OCI-LY7 (cell line): ENCODE measurements around the gene CEACAM6.

Experiments used
- CTCF ChIP-seq: fragments of 200-600 bp; sonication (generic); conservative IDR thresholded peaks from 2 replicates; pipeline ENCODE4 v1.5.1; 2014; ENCODE audit warnings: mild to moderate bottlenecking, antibody characterized with exemption, low read length, moderate library complexity, mixed read lengths
- EZH2phosphoT487 ChIP-seq: fragments of 200-600 bp; sonication (generic); IDR thresholded peaks from 2 replicates; pipeline ENCODE4 v1.6.1; 2018; ENCODE audit warnings: low read depth, borderline replicate concordance, mild to moderate bottlenecking, mixed run types, antibody characterized with exemption, low read length, moderate library complexity, mixed read lengths

GRCh38 chr19:41785653-41786052 lies 30.3 kb downstream of the CEACAM6 start:
- peak; percentile 94 for TF ChIP-seq CTCF
- TF ChIP-seq EZH2phosphoT487 = no peak
